CD14-positive monocyte (primary cell): Measurements from ENCODE around the gene FOXM1. TPM values are rescaled to one million over a fixed set of nuclear protein-coding genes. Genes with fewer than 3 reads are reported as not detected.
A peak's percentile ranks its signal among the peaks of the same experiment; 100 is the strongest.

Source experiments
- DNase-seq, 3 donors: peaks; one replicate each; pipeline ENCODE4 v3.0.0-alpha.2; 2011 to 2022
- H2AFZ ChIP-seq: 2 replicates; pipeline ENCODE4 v1.6.0; 2012; ENCODE audit warnings: mild to moderate bottlenecking, low read depth, low read length, inconsistent platforms; ENCODE audit not compliant: insufficient read depth, poor library complexity, severe bottlenecking
- H3K27ac ChIP-seq, 2 donors: 1 replicate in 1 of 2; 2 replicates in 1 of 2; pipeline ENCODE4 v1.5.1; 2012 to 2013; ENCODE audit warnings: low read length in 2 of 2, control low read depth in 1 of 2, inconsistent platforms in 1 of 2, low read depth in 1 of 2, mild to moderate bottlenecking in 1 of 2
- H3K27me3 ChIP-seq, 2 donors: one replicate each; pipeline versions ENCODE4 v1.6.0 to v1.6.1; 2011 to 2013; ENCODE audit warnings: low read length in 2 of 2; ENCODE audit not compliant: control insufficient read depth in 2 of 2, insufficient read depth in 2 of 2
- H3K36me3 ChIP-seq, 2 donors: replicated peaks in 1 of 2; 1 replicate in 1 of 2; 2 replicates in 1 of 2; pipeline versions ENCODE4 v1.5.1 to v1.6.1; 2012 to 2013; ENCODE audit warnings: low read length in 2 of 2, control low read depth in 1 of 2, inconsistent platforms in 1 of 2, mild to moderate bottlenecking in 1 of 2; ENCODE audit not compliant: insufficient read depth in 2 of 2, control insufficient read depth in 1 of 2
- H3K4me1 ChIP-seq, 2 donors: 1 replicate in 1 of 2; 2 replicates in 1 of 2; pipeline versions ENCODE4 v1.5.1 to v1.6.1; 2012 to 2013; ENCODE audit warnings: low read length in 2 of 2, control low read depth in 1 of 2, inconsistent platforms in 1 of 2, mild to moderate bottlenecking in 1 of 2, moderate library complexity in 1 of 2; ENCODE audit not compliant: insufficient read depth in 2 of 2, control insufficient read depth in 1 of 2
- H3K4me2 ChIP-seq: replicated peaks from 2 replicates; pipeline ENCODE3; 2012; ENCODE audit warnings: low read length, moderate library complexity, mild to moderate bottlenecking; ENCODE audit not compliant: poor library complexity, severe bottlenecking; ENCODE audit errors: extremely low read depth
- H3K4me3 ChIP-seq, 3 experiments: fragments of 200-600 bp in 1 of 3; sonication (generic) in 1 of 3; replicated peaks in 1 of 3; 1 replicate in 2 of 3; 2 replicates in 1 of 3; pipeline ENCODE4 v1.5.1; 2011 to 2013; ENCODE audit warnings: low read length in 3 of 3, mild to moderate bottlenecking in 3 of 3, control low read depth in 2 of 3, low read depth in 2 of 3, inconsistent platforms in 1 of 3, moderate library complexity in 1 of 3
- H3K79me2 ChIP-seq: 2 replicates; pipeline ENCODE4 v1.6.0; 2012; ENCODE audit warnings: mild to moderate bottlenecking, control low read depth, inconsistent platforms, low read length, moderate library complexity; ENCODE audit not compliant: insufficient read depth
- H3K9ac ChIP-seq: 2 replicates; pipeline ENCODE4 v1.6.0; 2017; ENCODE audit warnings: low read length, mild to moderate bottlenecking; ENCODE audit not compliant: insufficient read depth, poor library complexity, severe bottlenecking
- H3K9me3 ChIP-seq, 2 donors: replicated peaks in 1 of 2; 1 replicate in 1 of 2; 2 replicates in 1 of 2; pipeline versions ENCODE4 v1.5.1 to v1.6.1; 2012 to 2013; ENCODE audit warnings: low read length in 2 of 2, control low read depth in 1 of 2; ENCODE audit not compliant: control insufficient read depth in 1 of 2, insufficient read depth in 1 of 2
- H4K20me1 ChIP-seq: 2 replicates; pipeline ENCODE4 v1.6.0; 2012; ENCODE audit warnings: mild to moderate bottlenecking, low read length, control low read depth, moderate library complexity; ENCODE audit not compliant: insufficient read depth
- H3K27ac Mint-ChIP-seq, 7 donors: one replicate each; pipeline ENCODE4 v1.8.0; 2020; ENCODE audit warnings: mild to moderate bottlenecking in 7 of 7, mixed read lengths in 7 of 7, moderate library complexity in 6 of 7, inconsistent platforms in 2 of 7
- H3K27me3 Mint-ChIP-seq, 3 donors: one replicate each; pipeline ENCODE4 v1.8.0; 2021 to 2022; ENCODE audit warnings: low read depth in 3 of 3, mild to moderate bottlenecking in 3 of 3, mixed read lengths in 3 of 3, moderate library complexity in 3 of 3, inconsistent platforms in 1 of 3
- H3K36me3 Mint-ChIP-seq, 2 donors: one replicate each; pipeline ENCODE4 v1.8.0; 2020; ENCODE audit warnings: mixed read lengths in 2 of 2, inconsistent platforms in 1 of 2, mild to moderate bottlenecking in 1 of 2
- H3K4me1 Mint-ChIP-seq: one replicate; pipeline ENCODE4 v1.8.0; 2020; ENCODE audit warnings: mild to moderate bottlenecking, mixed read lengths
- H3K4me3 Mint-ChIP-seq, 2 donors: one replicate each; pipeline ENCODE4 v1.8.0; 2020; ENCODE audit warnings: mild to moderate bottlenecking in 2 of 2, mixed read lengths in 2 of 2, moderate library complexity in 1 of 2
- H3K9me3 Mint-ChIP-seq, 7 donors: one replicate each; pipeline ENCODE4 v1.8.0; 2020 to 2022; ENCODE audit warnings: mixed read lengths in 7 of 7, mild to moderate bottlenecking in 6 of 7, moderate library complexity in 6 of 7, inconsistent platforms in 2 of 7
- WGBS: methylation state at CpG from one replicate; pipeline ENCODE4 v1.1.5; 2013; ENCODE audit warnings: missing lambda C conversion rate; ENCODE audit not compliant: insufficient coverage; 5-methylcytosine and 5-hydroxymethylcytosine counted together
- intact Hi-C, 2 donors: fragments of 100-400 bp; cut with micrococcal nuclease; formaldehyde crosslinking; loops; one replicate each; pipeline versions ENCODE4 v1.15.0 to v1.15.1; 2023
- polyA plus RNA-seq, 3 donors: library from polyadenylated mRNA; depleted of rRNA in 1 of 3; unstranded in 2 of 3; stranded (reverse) in 1 of 3; fragments of 300-500 nt in 2 of 3; fragments of >200 nt in 1 of 3; fragmentation: Illumina TruSeq in 2 of 3; gene quantifications; 1 replicate in 2 of 3; 2 replicates in 1 of 3; pipeline ENCODE4 v1.2.3, GENCODE V29; 2012 to 2021
- TF ChIP-seq, protein P1 (sequence below): fragments of 200-600 bp; IDR thresholded peaks from one replicate; pipeline ENCODE4 v1.8.0; 2022; ENCODE audit warnings: antibody characterized with exemption, mild to moderate bottlenecking

The FOXM1 gene
- polyA plus RNA-seq, 3 donors = 0.03 TPM; not detected in 2

DNA sequence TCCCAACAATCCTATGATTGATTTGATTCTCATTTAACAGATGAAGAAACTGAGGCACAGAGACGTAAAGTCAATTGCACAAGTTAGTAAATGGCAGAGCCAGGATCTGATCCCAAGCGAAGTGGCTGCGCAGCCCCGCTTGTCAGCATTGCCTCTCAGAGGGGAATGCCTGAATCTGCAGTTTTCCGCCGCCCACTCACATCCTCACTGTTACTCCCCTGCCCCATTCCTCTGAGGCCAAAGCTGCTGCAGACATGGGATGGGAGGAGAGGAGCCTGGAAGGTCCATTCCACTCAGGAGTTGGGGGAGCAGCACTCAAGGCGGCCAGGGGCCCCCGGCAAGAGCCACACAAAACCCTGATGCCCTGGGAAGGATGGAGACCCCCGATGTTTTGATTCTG, 43.2 kb downstream of the FOXM1 start:
- Mint-ChIP-seq H3K9me3 (peaks cover 0 to 1% (median 0%) of the 10 kb centered on the region in 7 donors), H3K4me1 (peaks cover 11% of the 10 kb centered on the region), H3K27me3 (peaks cover 1 to 9% (median 4%) of the 10 kb centered on the region in 3 donors), H3K36me3 (peaks cover 35 to 45% of the 10 kb centered on the region in 2 donors), H3K4me3 (no peak overlapping the region), H3K27ac (peak overlapping the region in 1 of 7 donors; percentile 5)
- H3K79me2 ChIP-seq = no peaks in the 10 kb centered on the region
- DNase-seq = no peak
- H4K20me1 ChIP-seq = no peaks in the 10 kb centered on the region
- H3K36me3 ChIP-seq = peaks cover 6 to 50% of the 10 kb centered on the region in 2 donors
- H3K4me1 ChIP-seq = no peaks in the 10 kb centered on the region
- H3K27ac ChIP-seq = no peak overlapping the region
- H3K9ac ChIP-seq = no peak overlapping the region
- no peak overlapping the region for H3K4me2 ChIP-seq
- 98% methylated on average over 5 of the region's 9 CpGs for WGBS
- H3K27me3 ChIP-seq = peaks cover 0 to 4% of the 10 kb centered on the region in 2 donors
- H3K4me3 ChIP-seq = no peak overlapping the region
- no peaks in the 10 kb centered on the region for H3K9me3 ChIP-seq
- intact Hi-C loops = no loop called here
- no peak overlapping the region for H2AFZ ChIP-seq
- TF ChIP-seq, protein P1, sequence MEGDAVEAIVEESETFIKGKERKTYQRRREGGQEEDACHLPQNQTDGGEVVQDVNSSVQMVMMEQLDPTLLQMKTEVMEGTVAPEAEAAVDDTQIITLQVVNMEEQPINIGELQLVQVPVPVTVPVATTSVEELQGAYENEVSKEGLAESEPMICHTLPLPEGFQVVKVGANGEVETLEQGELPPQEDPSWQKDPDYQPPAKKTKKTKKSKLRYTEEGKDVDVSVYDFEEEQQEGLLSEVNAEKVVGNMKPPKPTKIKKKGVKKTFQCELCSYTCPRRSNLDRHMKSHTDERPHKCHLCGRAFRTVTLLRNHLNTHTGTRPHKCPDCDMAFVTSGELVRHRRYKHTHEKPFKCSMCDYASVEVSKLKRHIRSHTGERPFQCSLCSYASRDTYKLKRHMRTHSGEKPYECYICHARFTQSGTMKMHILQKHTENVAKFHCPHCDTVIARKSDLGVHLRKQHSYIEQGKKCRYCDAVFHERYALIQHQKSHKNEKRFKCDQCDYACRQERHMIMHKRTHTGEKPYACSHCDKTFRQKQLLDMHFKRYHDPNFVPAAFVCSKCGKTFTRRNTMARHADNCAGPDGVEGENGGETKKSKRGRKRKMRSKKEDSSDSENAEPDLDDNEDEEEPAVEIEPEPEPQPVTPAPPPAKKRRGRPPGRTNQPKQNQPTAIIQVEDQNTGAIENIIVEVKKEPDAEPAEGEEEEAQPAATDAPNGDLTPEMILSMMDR = no peak

DNA sequence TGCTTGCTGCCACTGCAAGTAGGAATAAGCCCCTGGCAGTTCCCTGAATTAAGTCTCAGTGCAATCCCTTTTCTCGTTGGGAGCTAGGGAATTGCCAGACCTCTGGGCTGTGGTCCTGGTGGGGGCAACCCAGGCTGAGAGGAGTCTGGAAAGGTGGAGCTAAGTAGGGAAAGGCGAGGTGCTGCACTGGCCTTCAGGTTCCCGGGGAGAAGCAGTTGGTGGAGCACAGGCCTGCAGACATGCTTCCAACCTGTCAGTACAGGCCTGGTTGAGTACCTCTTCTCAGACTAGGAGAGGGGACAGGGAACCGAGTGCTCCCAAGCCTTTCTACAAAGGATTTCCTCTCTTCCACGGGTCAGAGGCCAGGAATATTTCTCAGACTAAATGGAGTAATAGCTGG, 43.6 kb downstream of the FOXM1 start:
- H3K27me3 Mint-ChIP-seq = peaks cover 1 to 9% (median 4%) of the 10 kb centered on the region in 3 donors
- TF ChIP-seq, protein P1 = no peak
- Histone ChIP-seq H3K9me3 (no peaks in the 10 kb centered on the region), H3K9ac (no peak overlapping the region), H3K4me3 (no peak overlapping the region), H3K27me3 (peaks cover 0 to 4% of the 10 kb centered on the region in 2 donors), H3K79me2 (no peaks in the 10 kb centered on the region), H3K4me2 (no peak overlapping the region), H3K4me1 (no peaks in the 10 kb centered on the region), H3K36me3 (peaks cover 6 to 50% of the 10 kb centered on the region in 2 donors), H2AFZ (no peak overlapping the region), H4K20me1 (no peaks in the 10 kb centered on the region), H3K27ac (no peak overlapping the region)
- H3K4me1 Mint-ChIP-seq = peaks cover 10% of the 10 kb centered on the region
- 100% methylated on average over 3 of the region's 5 CpGs for WGBS
- H3K9me3 Mint-ChIP-seq = peaks cover 0 to 1% (median 0%) of the 10 kb centered on the region in 7 donors
- peaks cover 39 to 48% of the 10 kb centered on the region in 2 donors for H3K36me3 Mint-ChIP-seq
- intact Hi-C loops = no loop called here
- no peak for DNase-seq
- no peak overlapping the region for H3K4me3 Mint-ChIP-seq
- H3K27ac Mint-ChIP-seq = no peak overlapping the region
